ENCODE results near the gene CELF2. TPM values are rescaled to one million over a fixed set of nuclear protein-coding genes. Genes with fewer than 3 reads are reported as not detected.

CELF2 gene
- polyA plus RNA-seq, 1 experiment: 24.7 TPM

DNA sequence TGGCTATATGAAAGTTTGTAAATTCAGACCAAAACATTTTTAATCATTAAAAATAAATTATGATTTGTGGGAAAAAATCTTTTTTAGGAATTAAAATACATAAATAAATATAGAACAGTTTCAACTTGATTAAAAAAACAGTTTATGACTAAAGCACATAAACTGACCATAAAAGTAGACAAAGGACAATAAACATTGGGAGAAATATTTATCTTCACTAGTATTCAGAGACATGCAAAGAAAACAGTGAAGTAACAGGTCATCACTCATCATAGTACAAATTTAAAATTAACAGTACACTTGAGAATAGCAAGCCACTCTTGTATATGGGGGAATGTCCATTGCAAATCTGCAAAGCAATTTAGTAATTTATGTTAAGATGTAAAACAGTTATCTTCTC, 28.0 kb upstream of the CELF2 start:
- Histone ChIP-seq H3K27me3 (ENCODE audit: control insufficient read depth, insufficient read depth, low read length) (no peaks in the 10 kb centered on the region), H3K27ac (ENCODE audit: low read depth, low read length) (no peak overlapping the region), H3K9me3 (ENCODE audit: control insufficient read depth, insufficient read depth, low read length) (no peaks in the 10 kb centered on the region), H3K4me3 (ENCODE audit: low read depth, low read length) (no peak overlapping the region)
- ChIA-PET CTCF (no interaction called here), POLR2A (no interaction called here)
- TF ChIP-seq, protein P1, sequence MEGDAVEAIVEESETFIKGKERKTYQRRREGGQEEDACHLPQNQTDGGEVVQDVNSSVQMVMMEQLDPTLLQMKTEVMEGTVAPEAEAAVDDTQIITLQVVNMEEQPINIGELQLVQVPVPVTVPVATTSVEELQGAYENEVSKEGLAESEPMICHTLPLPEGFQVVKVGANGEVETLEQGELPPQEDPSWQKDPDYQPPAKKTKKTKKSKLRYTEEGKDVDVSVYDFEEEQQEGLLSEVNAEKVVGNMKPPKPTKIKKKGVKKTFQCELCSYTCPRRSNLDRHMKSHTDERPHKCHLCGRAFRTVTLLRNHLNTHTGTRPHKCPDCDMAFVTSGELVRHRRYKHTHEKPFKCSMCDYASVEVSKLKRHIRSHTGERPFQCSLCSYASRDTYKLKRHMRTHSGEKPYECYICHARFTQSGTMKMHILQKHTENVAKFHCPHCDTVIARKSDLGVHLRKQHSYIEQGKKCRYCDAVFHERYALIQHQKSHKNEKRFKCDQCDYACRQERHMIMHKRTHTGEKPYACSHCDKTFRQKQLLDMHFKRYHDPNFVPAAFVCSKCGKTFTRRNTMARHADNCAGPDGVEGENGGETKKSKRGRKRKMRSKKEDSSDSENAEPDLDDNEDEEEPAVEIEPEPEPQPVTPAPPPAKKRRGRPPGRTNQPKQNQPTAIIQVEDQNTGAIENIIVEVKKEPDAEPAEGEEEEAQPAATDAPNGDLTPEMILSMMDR (IDR thresholded peaks at IDR 0.05; ENCODE audit: low read depth, low read length): no peak
- no peak for DNase-seq (ENCODE audit: low read depth, low spot score)

DNA sequence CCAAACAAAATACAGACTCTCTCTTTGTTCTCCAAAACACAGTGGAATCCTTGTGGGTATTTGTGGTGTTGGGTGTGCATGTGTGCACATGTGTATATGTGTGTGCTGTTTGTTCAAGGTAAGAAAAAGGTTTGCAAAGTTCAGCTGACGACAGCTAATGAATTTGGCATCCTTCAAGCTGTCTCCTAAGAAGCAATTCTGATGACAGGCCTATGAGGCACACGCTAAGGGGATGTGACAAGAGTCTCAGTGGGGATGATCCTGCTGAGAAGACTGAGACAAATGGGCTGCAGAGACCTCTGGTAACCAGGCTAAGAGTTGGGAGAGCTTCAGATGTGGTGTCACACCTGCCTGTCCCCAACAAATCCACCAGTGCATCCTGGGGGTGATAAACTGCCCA, 26.5 kb upstream of the CELF2 start:
- no peaks in the 10 kb centered on the region for H3K27me3 ChIP-seq (ENCODE audit: control insufficient read depth, insufficient read depth, low read length)
- no peak overlapping the region for H3K27ac ChIP-seq (ENCODE audit: low read depth, low read length)
- CTCF ChIA-PET: no interaction called here
- H3K9me3 ChIP-seq (ENCODE audit: control insufficient read depth, insufficient read depth, low read length): no peaks in the 10 kb centered on the region
- POLR2A ChIA-PET: no interaction called here
- TF ChIP-seq, protein P1 (IDR thresholded peaks at IDR 0.05; ENCODE audit: low read depth, low read length): no peak
- no peak for DNase-seq (ENCODE audit: low read depth, low spot score)
- no peak overlapping the region for H3K4me3 ChIP-seq (ENCODE audit: low read depth, low read length)

DNA sequence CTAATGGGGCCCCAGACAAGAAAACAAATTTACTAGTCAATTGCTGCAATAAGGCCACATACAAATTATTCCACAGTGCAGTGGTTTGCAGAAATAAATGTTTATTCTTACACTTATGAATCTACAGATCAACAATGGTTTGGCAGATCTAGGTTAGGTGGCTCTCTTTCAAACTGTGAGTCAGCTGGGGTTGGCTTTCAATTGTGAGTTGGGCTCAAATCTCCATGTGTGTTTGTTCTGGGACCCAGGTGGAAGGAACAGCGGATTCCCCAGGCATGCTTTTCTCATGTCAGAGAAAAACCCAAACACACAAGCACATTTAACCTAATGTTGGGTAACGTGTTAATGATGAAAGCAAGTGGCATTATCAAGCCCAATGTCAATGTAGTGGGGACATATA, 25.6 kb upstream of the CELF2 start:
- Histone ChIP-seq H3K27me3 (ENCODE audit: control insufficient read depth, insufficient read depth, low read length) (no peaks in the 10 kb centered on the region), H3K4me3 (ENCODE audit: low read depth, low read length) (no peak overlapping the region), H3K9me3 (ENCODE audit: control insufficient read depth, insufficient read depth, low read length) (no peaks in the 10 kb centered on the region), H3K27ac (ENCODE audit: low read depth, low read length) (no peak overlapping the region)
- ChIA-PET POLR2A (no interaction called here), CTCF (no interaction called here)
- no peak for DNase-seq (ENCODE audit: low read depth, low spot score)
- TF ChIP-seq, protein P1 (IDR thresholded peaks at IDR 0.05; ENCODE audit: low read depth, low read length): no peak

DNA sequence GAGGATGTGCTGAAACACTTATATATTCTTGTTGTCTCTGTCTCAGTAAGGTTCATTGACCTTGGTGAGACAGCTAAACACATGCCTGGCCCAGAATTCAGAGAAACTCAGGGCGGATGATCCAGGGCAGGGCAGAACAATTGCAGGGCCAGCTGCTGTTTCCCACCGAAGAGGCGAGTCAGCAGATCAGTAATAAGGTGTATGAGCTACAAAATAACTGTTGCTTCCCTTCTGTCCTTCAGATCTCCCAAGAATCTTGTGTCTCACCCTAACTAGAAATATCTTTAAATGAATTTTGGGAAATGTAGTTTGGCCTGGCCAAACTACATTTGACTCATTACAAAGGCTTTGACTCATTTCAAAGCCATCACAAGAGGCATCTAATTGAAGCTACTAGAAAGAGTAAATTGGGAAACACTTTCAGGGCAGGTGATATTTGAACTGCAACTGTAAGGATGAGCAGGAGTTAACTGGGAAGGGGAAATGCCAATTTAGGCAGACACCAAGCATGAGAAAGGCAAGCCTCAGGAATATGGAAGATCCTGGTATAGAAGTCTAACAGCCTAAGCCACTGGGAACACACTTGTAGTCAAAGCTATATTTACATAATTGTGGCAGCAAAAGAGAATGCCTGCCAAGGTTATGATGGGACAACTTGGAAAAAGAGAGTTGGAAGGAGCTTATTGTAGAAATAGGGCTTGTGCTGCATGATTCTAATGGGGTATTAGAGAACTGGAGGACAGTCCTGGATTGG, 24.5 kb upstream of the CELF2 start:
- Histone ChIP-seq H3K9me3 (ENCODE audit: control insufficient read depth, insufficient read depth, low read length) (no peaks in the 10 kb centered on the region), H3K27me3 (ENCODE audit: control insufficient read depth, insufficient read depth, low read length) (no peaks in the 10 kb centered on the region), H3K27ac (ENCODE audit: low read depth, low read length) (no peak overlapping the region), H3K4me3 (ENCODE audit: low read depth, low read length) (no peak overlapping the region)
- TF ChIP-seq, protein P1 (IDR thresholded peaks at IDR 0.05; ENCODE audit: low read depth, low read length): no peak
- no peak for DNase-seq (ENCODE audit: low read depth, low spot score)
- ChIA-PET POLR2A (no interaction called here), CTCF (no interaction called here)

DNA sequence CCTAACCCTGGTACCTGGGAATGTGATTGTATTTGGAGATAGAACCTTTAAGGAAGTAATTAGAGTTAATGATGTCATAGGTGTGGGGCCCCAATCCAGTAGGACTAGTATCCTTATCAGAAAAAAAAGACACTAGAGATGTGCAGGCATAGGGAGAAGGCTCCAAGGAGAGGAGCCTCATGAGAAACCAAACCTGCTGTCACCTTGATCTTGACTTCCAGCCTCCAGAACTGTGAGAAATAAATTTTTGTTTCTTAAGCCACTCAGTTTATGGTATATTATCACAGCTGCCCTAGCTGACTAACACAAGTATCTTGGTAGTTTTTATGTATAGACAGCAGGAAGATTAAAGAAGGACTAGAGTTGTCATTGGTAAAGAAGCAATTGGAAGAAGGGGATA, 23.9 kb upstream of the CELF2 start:
- H3K4me3 ChIP-seq (ENCODE audit: low read depth, low read length): no peak overlapping the region
- no peak overlapping the region for H3K27ac ChIP-seq (ENCODE audit: low read depth, low read length)
- no peaks in the 10 kb centered on the region for H3K9me3 ChIP-seq (ENCODE audit: control insufficient read depth, insufficient read depth, low read length)
- POLR2A ChIA-PET: no interaction called here
- DNase-seq (ENCODE audit: low read depth, low spot score): no peak
- H3K27me3 ChIP-seq (ENCODE audit: control insufficient read depth, insufficient read depth, low read length): no peaks in the 10 kb centered on the region
- TF ChIP-seq, protein P1 (IDR thresholded peaks at IDR 0.05; ENCODE audit: low read depth, low read length): no peak
- CTCF ChIA-PET: no interaction called here

Measured in AG04450 (cell line).